Measurements from ENCODE around the gene EGF. TPM values are rescaled to one million over a fixed set of nuclear protein-coding genes. Genes with fewer than 3 reads are reported as not detected.

Gene EGF
- total RNA-seq, 1 experiment from 2014 or later = not detected

GRCh38 chr4:109952612-109953011 lies 39.9 kb downstream of the EGF start:
- no peaks in the 10 kb centered on the region for H3K9me3 ChIP-seq (ENCODE audit: control insufficient read depth, insufficient read depth, low read depth, low read length)
- no peaks in the 10 kb centered on the region for H3K27me3 ChIP-seq (ENCODE audit: control insufficient read depth, insufficient read depth, low read length)
- H3K27ac ChIP-seq (ENCODE audit: low read length) = no peak overlapping the region
- H3K4me3 ChIP-seq (ENCODE audit: low read depth in 2 of 2, low read length in 2 of 2) = no peak overlapping the region
- ChIA-PET CTCF (no interaction called here), POLR2A (no interaction called here)
- ATAC-seq (no peak), DNase-seq (ENCODE audit: low read depth, low spot score) (no peak)
- in situ Hi-C loops (cut with HindIII; ENCODE audit: low pct_unique_long_range_greater_than_20kb, low sequenced_read_pairs) (no loop called here), intact Hi-C loops (cut with micrococcal nuclease; ENCODE audit: unreplicated experiment) (no loop called here)
- no peaks in the 10 kb centered on the region for H3K4me1 ChIP-seq (ENCODE audit: control insufficient read depth, insufficient read depth, low read length)
- no TSS peak for BruUV-seq (replicated peaks)
- no peak for TF ChIP-seq POLR2AphosphoS5 (IDR thresholded peaks at IDR 0.05; ENCODE audit: low read depth, low read length)
- no peak for TF ChIP-seq SIN3A (IDR thresholded peaks at IDR 0.05; ENCODE audit: borderline replicate concordance, insufficient read depth, low read depth, low read length)
- no peak for TF ChIP-seq TCF7L2 (IDR thresholded peaks at IDR 0.05; ENCODE audit: low read depth, low read length)
- no peak for TF ChIP-seq REST (IDR thresholded peaks at IDR 0.05; ENCODE audit: insufficient read depth in 1 of 2, low read depth in 2 of 2, low read length in 1 of 2)
- TF ChIP-seq, protein P1, sequence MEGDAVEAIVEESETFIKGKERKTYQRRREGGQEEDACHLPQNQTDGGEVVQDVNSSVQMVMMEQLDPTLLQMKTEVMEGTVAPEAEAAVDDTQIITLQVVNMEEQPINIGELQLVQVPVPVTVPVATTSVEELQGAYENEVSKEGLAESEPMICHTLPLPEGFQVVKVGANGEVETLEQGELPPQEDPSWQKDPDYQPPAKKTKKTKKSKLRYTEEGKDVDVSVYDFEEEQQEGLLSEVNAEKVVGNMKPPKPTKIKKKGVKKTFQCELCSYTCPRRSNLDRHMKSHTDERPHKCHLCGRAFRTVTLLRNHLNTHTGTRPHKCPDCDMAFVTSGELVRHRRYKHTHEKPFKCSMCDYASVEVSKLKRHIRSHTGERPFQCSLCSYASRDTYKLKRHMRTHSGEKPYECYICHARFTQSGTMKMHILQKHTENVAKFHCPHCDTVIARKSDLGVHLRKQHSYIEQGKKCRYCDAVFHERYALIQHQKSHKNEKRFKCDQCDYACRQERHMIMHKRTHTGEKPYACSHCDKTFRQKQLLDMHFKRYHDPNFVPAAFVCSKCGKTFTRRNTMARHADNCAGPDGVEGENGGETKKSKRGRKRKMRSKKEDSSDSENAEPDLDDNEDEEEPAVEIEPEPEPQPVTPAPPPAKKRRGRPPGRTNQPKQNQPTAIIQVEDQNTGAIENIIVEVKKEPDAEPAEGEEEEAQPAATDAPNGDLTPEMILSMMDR (IDR thresholded peaks at IDR 0.05) = no peak
- H3K36me3 ChIP-seq (ENCODE audit: control insufficient read depth, insufficient read depth, low read length) = no peaks in the 10 kb centered on the region

- intact Hi-C loops (cut with micrococcal nuclease; ENCODE audit: unreplicated experiment) = no loop called here
Measured at GRCh38 chr4:109953556-109953955, 40.9 kb downstream of the EGF start.

More at GRCh38 chr4:109953556-109953955, 40.9 kb downstream of the EGF start:
- in situ Hi-C loops (cut with HindIII; ENCODE audit: low pct_unique_long_range_greater_than_20kb, low sequenced_read_pairs) = no loop called here
- Histone ChIP-seq H3K9me3 (ENCODE audit: control insufficient read depth, insufficient read depth, low read depth, low read length) (no peaks in the 10 kb centered on the region), H3K27me3 (ENCODE audit: control insufficient read depth, insufficient read depth, low read length) (no peaks in the 10 kb centered on the region), H3K27ac (ENCODE audit: low read length) (no peak overlapping the region), H3K36me3 (ENCODE audit: control insufficient read depth, insufficient read depth, low read length) (no peaks in the 10 kb centered on the region), H3K4me1 (ENCODE audit: control insufficient read depth, insufficient read depth, low read length) (no peaks in the 10 kb centered on the region), H3K4me3 (ENCODE audit: low read depth in 2 of 2, low read length in 2 of 2) (no peak overlapping the region)
- DNase-seq (ENCODE audit: low read depth, low spot score) = no peak
- TF ChIP-seq POLR2AphosphoS5 (IDR thresholded peaks at IDR 0.05; ENCODE audit: low read depth, low read length) (no peak), REST (IDR thresholded peaks at IDR 0.05; ENCODE audit: insufficient read depth in 1 of 2, low read depth in 2 of 2, low read length in 1 of 2) (no peak), TCF7L2 (IDR thresholded peaks at IDR 0.05; ENCODE audit: low read depth, low read length) (no peak), SIN3A (IDR thresholded peaks at IDR 0.05; ENCODE audit: borderline replicate concordance, insufficient read depth, low read depth, low read length) (no peak)
- TF ChIP-seq, protein P1 (IDR thresholded peaks at IDR 0.05) = no peak
- ChIA-PET CTCF (no interaction called here), POLR2A (no interaction called here)
- no TSS peak for BruUV-seq (replicated peaks)
- no peak for ATAC-seq
